Type B pancreatic cell (in vitro differentiated cells): ENCODE measurements around the gene NLRP9. TPM values are rescaled to one million over a fixed set of nuclear protein-coding genes. Genes with fewer than 3 reads are reported as not detected.

Experiments used
- DNase-seq: peaks from one replicate; pipeline ENCODE4 v3.0.0; 2021; ENCODE audit warnings: mixed read lengths; ENCODE audit not compliant: unreplicated experiment; ENCODE audit errors: extremely low spot score
- H3K27ac Mint-ChIP-seq: 2 replicates; pipeline ENCODE4 v1.8.0; 2021; ENCODE audit warnings: mild to moderate bottlenecking, mixed read lengths
- H3K27me3 Mint-ChIP-seq: 2 replicates; pipeline ENCODE4 v1.8.0; 2021; ENCODE audit warnings: mixed read lengths
- H3K36me3 Mint-ChIP-seq: 2 replicates; pipeline ENCODE4 v1.8.0; 2021; ENCODE audit warnings: mixed read lengths
- H3K4me1 Mint-ChIP-seq: one replicate; pipeline ENCODE4 v1.8.0; 2021; ENCODE audit warnings: mixed read lengths; ENCODE audit not compliant: unreplicated experiment
- H3K4me3 Mint-ChIP-seq: 2 replicates; pipeline ENCODE4 v1.8.0; 2021; ENCODE audit warnings: mild to moderate bottlenecking, mixed read lengths
- H3K9me3 Mint-ChIP-seq: 2 replicates; pipeline ENCODE4 v1.8.0; 2021; ENCODE audit warnings: mixed read lengths
- total RNA-seq: library from RNA; stranded (reverse); gene quantifications from 2 replicates; pipeline ENCODE4 v1.2.1, GENCODE V29; 2021; ENCODE audit warnings: low replicate concordance
- TF ChIP-seq, protein P1 (sequence below): fragments of 200-600 bp; sonication (generic); conservative IDR thresholded peaks from 2 replicates; pipeline ENCODE4 v1.5.0; 2021; ENCODE audit warnings: antibody characterized with exemption, mild to moderate bottlenecking

The NLRP9 gene
- total RNA-seq, 1 donor from 2014 or later: not detected

DNA sequence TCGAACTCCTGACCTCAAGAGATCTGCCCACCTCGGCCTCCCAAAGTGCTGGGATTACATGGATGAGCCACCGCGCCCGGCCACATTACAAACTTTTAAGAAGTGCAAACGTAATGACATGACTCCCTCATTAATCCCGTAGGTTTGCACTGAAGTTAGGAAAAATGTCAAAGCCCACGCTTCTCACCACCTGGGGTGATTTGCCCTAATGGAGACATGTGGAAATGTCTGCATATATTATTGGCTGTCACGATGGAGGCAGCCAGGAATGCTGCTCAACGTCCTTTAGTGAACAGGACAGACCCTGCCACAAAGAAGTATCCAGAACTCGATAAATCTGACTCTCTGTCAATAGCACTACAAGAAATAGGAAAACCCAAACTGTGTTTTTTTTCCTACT is 21.0 kb downstream of the NLRP9 start:
- H3K9me3 Mint-ChIP-seq: peaks cover 14% of the 10 kb centered on the region
- no peak for DNase-seq
- H3K4me3 Mint-ChIP-seq: no peak overlapping the region
- no peaks in the 10 kb centered on the region for H3K4me1 Mint-ChIP-seq
- TF ChIP-seq, protein P1, sequence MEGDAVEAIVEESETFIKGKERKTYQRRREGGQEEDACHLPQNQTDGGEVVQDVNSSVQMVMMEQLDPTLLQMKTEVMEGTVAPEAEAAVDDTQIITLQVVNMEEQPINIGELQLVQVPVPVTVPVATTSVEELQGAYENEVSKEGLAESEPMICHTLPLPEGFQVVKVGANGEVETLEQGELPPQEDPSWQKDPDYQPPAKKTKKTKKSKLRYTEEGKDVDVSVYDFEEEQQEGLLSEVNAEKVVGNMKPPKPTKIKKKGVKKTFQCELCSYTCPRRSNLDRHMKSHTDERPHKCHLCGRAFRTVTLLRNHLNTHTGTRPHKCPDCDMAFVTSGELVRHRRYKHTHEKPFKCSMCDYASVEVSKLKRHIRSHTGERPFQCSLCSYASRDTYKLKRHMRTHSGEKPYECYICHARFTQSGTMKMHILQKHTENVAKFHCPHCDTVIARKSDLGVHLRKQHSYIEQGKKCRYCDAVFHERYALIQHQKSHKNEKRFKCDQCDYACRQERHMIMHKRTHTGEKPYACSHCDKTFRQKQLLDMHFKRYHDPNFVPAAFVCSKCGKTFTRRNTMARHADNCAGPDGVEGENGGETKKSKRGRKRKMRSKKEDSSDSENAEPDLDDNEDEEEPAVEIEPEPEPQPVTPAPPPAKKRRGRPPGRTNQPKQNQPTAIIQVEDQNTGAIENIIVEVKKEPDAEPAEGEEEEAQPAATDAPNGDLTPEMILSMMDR: no peak
- no peaks in the 10 kb centered on the region for H3K27me3 Mint-ChIP-seq
- no peak overlapping the region for H3K27ac Mint-ChIP-seq
- H3K36me3 Mint-ChIP-seq: no peaks in the 10 kb centered on the region

DNA sequence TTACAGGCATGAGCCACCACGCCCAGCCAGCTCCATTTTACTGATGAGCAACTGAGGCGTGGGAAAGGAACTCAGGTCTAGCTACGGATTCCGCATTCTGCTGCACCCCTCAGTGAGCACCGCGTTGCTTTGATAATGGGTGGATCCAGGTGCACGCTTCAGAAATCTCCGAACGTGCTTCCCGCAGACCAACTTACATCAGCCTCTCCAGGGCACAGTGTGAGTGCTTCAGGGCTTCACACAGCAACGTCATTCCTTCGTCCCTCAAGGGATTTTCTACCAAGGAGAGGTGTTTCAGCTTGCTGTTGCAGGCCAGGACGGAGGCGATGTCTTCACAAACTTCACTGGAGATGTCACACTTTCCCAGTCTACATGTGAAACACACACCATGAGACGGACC is 21.7 kb downstream of the NLRP9 start:
- H3K36me3 Mint-ChIP-seq: no peaks in the 10 kb centered on the region
- no peaks in the 10 kb centered on the region for H3K4me1 Mint-ChIP-seq
- DNase-seq: no peak
- H3K9me3 Mint-ChIP-seq: peaks cover 9% of the 10 kb centered on the region
- no peak overlapping the region for H3K27ac Mint-ChIP-seq
- TF ChIP-seq, protein P1: no peak
- H3K27me3 Mint-ChIP-seq: no peaks in the 10 kb centered on the region
- no peak overlapping the region for H3K4me3 Mint-ChIP-seq

GRCh38 chr19:55712804-55713631 is 25.2 kb downstream of the NLRP9 start:
- no peak for DNase-seq
- Mint-ChIP-seq H3K9me3 (peaks cover 4% of the 10 kb centered on the region), H3K4me3 (no peak overlapping the region), H3K27me3 (no peaks in the 10 kb centered on the region), H3K27ac (no peak overlapping the region), H3K4me1 (no peaks in the 10 kb centered on the region), H3K36me3 (no peaks in the 10 kb centered on the region)
- TF ChIP-seq, protein P1: no peak

GRCh38 chr19:55711719-55712118 is 26.5 kb downstream of the NLRP9 start:
- Mint-ChIP-seq H3K4me3 (no peak overlapping the region), H3K27me3 (no peaks in the 10 kb centered on the region), H3K4me1 (no peaks in the 10 kb centered on the region), H3K36me3 (no peaks in the 10 kb centered on the region), H3K27ac (no peak overlapping the region), H3K9me3 (peaks cover 4% of the 10 kb centered on the region)
- no peak for DNase-seq
- TF ChIP-seq, protein P1: no peak

DNA sequence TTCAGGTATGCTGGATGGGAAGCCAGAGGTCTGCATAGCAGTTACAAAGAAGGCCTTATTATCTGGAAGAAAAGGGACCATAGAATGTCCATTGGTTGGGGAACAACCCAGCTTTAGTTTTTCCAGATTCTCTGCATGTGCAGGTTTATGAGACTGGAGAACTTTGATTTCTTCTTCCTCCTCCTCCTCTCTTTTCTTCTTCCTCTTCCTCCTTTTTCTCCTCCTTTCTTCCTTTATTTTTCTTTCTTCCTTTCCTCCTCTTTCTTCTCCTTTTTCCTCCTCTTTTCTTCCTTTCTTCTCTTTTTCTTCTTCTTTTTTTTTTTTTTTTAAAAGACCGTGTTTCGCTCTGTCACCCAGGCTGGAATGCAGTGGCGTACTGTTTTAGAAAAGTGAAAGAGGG is 32.2 kb downstream of the NLRP9 start:
- no peaks in the 10 kb centered on the region for H3K9me3 Mint-ChIP-seq
- TF ChIP-seq, protein P1: no peak
- no peak overlapping the region for H3K27ac Mint-ChIP-seq
- H3K4me3 Mint-ChIP-seq: no peak overlapping the region
- no peaks in the 10 kb centered on the region for H3K27me3 Mint-ChIP-seq
- DNase-seq: no peak
- no peaks in the 10 kb centered on the region for H3K4me1 Mint-ChIP-seq
- peaks cover 24% of the 10 kb centered on the region for H3K36me3 Mint-ChIP-seq
